SIG-M5 treated with dmso at 0.1 percent for 504 hours (cell line): Measurements from ENCODE around the gene PKN1.
"Not testable (repeated sequence)": the region's sequence is repeated elsewhere in the genome, so short reads cannot be mapped to it uniquely, and the experiment has no call there.

Experiments used
- DNase-seq: peaks from one replicate; lab custom pipeline; 2025; ENCODE audit not compliant: unreplicated experiment; lab: John Stamatoyannopoulos, UW

The PKN1 gene

DNA sequence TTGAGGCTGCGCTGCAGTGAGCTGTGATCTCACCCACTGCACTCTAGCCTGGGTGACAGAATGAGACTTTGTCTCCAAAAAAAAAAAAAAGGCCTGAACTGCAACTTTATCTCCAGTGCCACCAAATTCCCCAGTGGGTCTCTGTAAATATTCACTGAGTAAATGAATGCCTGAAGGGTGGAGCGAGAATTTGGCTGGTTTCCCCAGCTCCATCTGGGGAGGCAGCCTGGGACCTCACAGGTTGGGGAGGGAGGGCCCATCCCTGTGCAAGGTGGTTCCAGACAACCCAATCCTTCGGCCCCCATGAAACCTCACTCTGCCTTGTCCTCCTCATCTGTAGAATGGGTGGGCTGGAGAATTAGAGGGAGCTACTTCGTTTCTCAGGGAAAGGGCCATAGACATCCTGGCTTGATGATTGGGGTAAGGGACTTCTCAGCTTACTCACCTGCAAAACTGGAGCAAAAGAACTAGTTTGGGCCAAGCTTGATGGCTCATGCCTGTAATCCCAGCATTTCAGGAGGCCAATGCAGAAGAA, 4.2 kb upstream of the PKN1 start:
- no peak for DNase-seq

DNA sequence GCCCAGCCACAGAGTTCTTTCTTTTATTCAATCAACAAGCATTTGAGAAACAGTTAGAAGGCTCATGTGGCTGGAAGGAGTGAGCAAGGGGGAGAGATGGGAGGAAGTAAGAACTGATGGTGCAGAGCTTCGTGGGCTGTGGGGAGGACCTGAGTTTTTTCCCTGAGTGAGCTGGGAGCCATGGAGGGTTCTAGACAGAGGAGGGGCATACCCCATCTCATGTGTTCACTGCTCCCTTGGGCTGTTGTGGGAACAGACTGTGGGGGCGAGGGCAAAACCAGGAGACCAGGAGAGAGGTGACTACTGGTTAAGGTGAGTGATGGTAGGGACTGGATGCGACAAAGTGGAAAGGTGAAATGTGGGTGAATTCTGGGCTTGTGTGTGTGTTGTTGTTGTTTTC, 2.4 kb upstream of the PKN1 start:
- DNase-seq = no peak

DNA sequence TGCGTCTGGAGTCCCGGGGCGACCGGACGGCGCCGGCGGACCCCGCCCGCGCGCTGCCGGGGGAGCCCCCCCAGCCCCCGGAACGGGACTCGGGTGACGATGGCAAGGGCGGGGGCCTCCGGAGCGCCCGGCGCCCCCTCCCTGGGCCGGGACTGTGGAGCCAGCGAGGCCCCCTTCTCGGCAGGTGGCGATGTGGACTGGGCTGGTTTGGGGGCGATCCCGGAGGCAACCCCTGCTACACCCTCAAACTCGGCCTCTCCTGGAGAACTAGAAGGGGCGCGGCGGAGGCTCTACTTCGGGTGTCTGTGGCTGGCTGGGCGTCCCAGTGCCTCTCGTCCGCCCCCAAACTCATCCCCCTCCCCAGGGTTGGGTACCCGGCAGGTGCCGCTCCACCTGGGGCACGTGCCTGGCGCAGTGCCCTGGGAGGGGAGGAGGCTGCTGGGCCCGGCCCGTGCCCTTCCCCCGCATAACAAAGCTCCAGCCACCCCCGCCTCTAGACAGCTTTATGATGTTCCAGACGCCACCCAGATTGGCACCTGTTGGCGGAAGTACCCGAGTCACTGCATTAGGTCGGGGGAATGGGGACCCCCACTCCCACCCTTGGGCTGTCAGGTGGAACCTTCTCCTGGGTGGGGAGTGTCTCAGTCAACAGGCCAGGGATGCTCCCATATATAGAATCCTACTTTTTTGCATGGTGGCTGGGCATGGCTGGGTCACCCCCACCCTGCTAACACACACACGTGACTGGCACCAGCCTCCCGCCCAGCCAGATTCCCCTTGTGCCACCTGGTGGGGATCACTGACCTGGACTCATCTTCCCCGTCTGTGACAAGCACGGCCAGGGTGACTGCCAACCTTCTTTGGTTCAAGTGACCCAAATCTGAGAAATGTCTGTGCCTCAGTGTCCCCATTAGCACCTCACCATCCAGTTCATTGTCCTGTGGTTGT, 722 bp downstream of the PKN1 start:
- no peak for DNase-seq

DNA sequence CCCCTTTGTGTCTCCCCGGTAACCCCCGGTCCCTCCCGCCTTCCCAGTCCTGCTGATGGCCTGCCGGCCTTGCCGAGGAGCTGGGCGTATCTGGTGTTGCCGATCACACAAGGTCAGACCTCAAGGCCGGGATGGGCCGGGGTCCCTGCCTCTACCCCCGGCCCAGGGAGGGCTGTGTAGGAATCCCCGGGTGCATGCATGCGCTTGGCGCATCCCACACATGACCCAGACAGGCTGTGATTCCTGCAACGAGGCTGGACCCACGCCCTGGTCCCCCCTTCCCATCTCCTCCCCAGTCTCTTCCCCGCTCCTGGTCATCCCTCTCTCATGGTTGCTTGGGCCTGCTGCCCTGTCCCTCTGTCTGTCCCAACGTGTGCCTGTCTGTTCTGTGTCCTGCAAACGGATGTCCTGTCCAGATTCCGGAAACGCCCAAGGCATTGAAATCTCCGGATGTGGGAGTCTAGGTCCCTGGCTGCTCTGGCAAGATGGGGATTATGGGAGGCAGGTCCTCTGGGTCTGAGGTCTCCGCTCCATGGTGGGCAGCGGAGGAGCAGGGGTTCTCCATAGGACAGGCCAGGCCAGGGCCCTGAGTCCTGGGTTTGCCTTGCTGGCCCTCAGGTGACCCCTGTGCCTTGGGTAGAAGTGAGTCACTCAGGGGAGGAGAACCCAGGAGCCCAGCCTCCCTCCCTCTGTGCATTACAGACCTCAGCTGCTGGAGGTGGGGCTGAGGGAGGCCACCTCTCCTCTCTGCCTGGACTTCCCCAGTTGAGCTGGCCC, 1.6 kb downstream of the PKN1 start:
- DNase-seq = peak; percentile 52

DNA sequence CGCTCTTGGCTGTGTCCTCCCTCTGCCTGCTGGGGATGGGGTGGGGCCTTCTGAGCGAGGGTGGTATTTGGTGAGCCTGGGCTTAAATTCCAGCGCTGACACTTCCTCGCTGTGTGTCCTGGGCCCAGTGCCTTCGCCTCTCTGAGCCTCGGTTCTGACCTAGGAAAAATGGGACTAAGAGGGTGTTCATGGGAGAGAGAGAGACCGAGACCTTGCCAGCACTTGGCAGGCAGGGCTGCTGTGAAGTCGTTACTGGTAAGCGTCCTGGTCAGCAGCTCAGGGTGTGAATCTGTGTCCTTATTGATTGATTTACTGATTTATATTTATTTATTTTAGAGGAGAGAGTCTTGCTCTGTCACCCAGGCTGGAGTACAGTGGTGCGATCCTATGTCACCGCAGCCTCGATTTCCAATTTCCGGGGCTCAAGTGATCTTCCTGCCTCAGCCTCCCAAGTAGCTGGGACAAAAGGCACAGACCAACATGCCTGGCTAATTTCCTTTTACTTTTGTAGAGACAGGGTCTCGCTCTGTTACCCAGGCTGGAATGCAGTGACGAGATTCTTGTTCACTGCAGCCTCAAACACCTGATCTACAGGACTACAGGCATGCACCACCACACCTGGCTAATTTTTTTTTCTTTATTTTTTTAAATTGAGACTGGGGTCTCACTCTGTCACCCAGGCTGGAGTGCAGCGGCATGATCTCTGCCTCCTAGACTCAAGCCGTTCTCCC, 2.4 kb downstream of the PKN1 start:
- no peak for DNase-seq

DNA sequence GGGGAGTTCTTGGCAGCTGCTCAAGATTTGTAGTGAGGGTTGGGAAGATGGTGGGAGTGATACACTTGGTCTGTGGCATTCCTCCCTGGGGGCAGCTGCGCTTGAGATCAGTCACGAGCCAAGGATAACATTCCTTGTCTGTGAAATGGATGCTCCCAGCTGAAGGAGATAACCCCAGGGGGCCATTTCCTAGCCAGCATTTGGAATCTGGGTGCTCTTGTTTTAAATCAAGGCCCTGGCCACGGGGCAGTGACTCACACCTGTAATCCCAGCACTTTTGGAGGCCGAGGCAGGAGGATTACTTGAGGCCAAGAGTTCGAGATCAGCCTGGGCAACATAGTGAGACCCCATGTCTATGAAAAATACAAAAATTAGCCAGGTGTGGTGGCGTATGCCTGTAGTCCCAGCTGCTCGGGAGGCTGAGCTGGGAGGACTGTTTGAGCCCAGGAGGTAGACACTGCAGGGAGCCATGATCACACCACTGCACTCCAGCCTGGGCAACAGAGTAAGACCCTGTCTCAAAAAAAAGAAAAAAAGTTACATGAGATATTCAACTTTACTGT, 4.6 kb downstream of the PKN1 start:
- no peak for DNase-seq

DNA sequence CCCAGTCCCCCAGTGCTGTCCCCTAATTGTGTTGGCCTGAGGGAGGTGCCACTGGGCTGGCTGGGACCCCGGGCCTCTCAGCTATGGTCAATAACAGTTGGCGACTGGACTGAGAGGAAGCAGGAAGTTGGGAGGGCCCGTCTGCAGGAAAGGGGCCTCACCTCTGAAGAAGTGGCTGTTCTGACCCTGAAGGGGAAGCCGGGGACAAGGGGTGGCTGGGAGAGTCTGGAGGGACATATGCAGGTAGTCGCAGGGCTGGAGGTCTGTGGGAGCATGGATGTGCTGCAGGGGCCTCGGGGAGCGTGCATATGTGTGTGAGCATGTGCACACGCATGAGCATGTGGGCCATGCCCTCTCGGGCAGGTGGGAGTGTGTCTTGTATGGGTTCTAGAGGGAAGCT, 5.9 kb downstream of the PKN1 start:
- no peak for DNase-seq

DNA sequence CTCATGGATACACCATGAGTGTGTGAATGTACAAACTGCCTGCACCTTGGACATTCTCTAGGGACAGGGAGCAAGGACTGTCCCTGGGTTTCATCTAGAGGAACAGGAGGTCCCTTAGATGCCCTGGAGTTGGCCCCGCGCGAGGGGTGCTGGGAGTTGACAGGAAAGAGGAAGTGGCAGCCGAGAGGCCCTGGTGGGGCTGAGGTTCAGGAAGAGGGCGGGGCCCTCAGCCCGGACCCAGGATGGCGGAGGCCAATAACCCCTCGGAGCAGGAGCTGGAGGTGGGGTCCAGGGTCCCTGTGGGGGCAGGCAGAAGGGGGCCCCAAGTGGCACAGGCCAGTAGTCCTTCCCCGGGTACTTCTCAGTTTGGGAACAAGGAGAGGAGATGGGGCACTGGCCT, 6.9 kb downstream of the PKN1 start:
- peak; percentile 91 for DNase-seq

DNA sequence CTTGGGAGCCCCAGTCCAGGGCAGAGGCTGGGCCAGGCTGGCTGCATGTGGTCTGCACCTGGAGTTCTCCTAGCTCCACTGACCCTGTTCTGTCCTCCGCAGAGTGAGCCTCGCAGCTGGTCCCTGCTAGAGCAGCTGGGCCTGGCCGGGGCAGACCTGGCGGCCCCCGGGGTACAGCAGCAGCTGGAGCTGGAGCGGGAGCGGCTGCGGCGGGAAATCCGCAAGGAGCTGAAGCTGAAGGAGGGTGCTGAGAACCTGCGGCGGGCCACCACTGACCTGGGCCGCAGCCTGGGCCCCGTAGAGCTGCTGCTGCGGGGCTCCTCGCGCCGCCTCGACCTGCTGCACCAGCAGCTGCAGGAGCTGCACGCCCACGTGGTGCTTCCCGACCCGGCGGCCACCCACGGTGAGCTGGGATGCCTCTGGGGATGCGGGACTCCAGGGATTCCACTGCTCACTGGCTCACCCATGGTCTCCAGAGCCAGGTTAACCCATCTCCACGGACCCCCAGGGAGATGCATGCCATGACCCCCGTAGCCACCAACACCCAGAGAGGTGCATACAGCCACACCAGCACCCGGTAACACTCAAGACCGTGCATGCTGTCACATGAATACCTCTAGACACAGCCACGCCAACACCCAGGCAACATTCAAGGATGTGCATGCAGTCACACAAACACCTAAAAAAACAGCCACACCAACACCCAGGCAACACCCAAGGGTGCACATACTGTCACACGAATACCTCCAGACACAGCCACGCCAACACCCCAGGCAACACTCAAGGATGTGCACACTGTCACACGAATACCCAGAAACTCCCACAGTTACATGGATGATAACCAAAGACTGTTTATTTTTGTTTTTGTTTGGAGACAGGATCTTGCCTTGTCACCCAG, 8.2 kb downstream of the PKN1 start:
- DNase-seq = no peak

DNA sequence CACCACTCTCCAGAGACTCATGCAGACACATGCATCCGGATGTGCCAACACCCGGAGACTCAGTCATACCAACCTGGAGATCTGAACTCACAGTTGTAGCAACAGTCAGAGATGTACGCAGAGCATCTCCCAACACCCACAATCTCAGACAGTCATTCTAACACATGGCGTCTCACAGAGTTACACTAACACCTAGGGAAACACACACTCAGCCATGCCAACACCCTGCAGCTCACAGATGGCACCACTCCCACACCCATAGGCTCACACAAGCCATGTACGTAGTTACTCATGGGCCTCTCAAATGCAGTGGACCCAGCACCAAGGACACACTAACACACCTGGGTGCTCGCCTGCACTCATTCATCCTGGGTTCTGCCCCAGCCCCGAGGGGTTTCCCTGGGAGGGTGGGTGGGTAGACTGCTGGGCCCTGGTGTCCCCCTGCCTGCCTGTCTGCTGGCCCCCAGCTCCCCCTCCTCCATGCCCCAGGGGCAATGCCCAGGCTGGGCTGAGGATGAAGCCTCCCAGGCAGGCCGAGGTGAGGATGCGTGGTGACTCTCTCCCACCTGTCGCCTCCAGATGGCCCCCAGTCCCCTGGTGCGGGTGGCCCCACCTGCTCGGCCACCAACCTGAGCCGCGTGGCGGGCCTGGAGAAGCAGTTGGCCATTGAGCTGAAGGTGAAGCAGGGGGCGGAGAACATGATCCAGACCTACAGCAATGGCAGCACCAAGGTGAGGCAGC, 10.0 kb downstream of the PKN1 start:
- no peak for DNase-seq

DNA sequence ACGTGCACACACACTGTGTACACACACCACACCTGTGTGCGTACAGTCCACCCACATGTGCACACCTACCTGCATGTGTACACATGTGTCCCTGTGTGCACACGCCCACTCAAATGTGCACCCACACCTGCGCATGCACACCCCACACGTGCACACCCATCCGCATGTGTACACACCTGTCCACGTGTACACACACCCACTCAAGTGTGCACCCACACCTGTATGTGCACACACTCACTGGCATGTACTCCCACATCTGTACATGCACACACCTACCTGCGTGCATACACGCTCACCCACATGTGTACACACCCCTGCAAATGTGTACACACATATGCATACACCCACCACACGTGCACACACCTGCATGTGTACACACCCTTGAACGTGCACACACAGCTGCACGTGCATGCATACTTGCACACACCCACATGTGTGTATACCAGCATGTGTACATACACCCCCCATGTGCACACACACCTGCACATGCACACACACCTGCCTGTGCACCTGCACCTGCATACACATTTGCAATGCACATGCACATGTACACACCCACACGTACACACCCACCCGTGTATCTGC, 10.6 kb downstream of the PKN1 start:
- DNase-seq = no peak

DNA sequence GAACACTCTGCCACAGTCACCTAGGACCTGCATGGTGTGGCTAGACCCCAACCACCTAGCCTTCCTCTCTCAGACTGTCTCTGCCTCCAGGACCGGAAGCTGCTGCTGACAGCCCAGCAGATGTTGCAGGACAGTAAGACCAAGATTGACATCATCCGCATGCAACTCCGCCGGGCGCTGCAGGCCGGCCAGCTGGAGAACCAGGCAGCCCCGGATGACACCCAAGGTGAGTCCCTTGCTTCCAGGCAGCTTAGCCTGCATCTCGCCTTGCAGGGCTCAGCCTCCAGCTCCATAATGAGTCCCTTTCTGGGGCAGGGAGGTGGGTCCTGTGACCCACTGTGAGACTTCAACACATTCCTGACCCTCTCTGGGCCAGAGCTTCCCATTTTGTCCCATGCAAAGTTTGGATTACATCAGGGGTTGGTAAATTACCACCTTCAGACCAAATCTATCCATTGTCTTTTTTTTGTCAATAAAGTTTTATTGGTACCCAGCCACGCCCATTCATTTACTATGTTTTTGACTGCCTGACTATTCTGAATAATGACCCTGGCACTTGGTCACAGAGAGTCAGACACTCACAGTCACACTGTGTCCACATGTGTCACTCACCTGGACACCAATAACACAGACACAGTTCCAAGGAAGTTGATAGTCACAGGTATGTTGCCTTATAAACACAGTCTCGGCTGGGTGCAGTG, 13.4 kb downstream of the PKN1 start:
- DNase-seq = no peak

DNA sequence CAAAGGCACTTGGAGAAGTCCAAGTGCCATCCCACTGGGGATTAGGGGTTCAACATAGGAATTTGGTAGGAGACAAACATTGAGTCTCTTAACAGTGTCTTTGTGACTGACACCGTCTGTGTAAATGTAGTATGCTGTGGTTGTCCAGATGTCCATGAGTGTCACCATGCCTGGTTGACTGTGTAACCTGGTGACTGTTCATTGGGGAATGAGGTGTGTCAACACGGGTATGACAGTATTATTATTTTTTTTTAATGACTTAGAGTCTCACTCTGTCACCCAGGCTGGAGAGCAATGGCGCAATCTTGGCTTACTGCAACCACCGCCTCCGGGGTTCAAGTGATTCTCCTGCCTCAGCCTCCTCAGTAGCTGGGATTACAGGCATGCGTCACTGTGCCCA, 16.2 kb downstream of the PKN1 start:
- DNase-seq = no peak

DNA sequence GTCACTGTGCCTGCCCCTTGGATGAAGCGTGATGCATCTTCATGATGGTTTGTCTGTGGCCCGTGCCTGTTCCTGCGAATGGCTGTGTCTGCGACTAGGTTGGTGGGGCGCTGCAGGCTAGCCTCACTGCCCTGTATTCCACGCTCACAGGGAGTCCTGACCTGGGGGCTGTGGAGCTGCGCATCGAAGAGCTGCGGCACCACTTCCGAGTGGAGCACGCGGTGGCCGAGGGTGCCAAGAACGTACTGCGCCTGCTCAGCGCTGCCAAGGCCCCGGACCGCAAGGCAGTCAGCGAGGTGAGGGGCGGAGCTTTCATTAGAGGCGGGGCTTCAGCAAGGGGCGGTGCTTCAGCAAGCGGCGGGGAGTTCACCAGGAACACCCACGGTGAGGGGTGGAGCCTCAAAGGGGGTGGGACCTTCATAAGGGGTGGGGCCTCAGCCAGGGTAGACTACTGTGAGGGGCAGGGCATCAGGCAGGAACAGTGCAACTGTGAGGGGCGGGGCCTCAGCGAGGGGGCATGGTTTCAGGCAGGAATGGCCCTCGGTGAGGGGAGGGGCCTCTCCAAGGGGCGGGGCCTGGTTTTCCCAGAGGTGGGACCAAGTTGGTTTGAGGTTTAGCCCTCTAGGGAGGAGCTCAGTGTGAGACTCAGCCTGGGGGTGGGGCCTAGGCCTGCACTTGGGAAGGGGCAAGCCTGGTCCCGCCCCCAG, 17.2 kb downstream of the PKN1 start:
- DNase-seq = peak; percentile 23

DNA sequence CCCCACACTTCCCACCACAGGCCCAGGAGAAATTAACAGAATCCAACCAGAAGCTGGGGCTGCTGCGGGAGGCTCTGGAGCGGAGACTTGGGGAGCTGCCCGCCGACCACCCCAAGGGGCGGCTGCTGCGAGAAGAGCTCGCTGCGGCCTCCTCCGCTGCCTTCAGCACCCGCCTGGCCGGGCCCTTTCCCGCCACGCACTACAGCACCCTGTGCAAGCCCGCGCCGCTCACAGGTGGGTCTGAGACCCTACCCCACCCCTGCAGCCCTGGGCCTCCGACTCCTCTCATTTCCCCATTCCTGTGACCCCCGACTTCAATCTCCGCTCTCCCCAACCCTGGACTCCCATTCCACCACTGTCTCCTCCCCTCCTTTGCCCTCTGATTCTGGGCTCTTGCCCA, 17.8 kb downstream of the PKN1 start:
- DNase-seq = no peak

DNA sequence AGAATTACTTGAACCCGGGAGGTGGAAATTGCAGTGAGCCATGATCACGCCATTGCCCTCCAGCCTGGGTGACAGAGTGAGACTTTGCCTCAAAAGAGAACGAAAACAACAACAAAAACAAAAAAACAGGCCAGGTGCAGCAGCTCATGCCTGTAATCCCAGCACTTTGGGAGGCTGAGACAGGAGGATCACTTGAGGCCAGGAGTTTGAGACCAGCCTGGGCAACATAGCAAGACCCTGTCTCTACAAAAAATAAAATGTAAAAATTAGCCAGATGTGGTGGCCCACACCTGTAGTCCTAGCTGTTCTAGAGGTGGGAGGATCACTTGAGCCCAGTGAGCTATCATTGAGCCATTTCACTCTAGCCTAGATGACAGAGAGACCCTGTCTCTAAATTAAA, 19.2 kb downstream of the PKN1 start:
- not testable (repeated sequence) for DNase-seq

DNA sequence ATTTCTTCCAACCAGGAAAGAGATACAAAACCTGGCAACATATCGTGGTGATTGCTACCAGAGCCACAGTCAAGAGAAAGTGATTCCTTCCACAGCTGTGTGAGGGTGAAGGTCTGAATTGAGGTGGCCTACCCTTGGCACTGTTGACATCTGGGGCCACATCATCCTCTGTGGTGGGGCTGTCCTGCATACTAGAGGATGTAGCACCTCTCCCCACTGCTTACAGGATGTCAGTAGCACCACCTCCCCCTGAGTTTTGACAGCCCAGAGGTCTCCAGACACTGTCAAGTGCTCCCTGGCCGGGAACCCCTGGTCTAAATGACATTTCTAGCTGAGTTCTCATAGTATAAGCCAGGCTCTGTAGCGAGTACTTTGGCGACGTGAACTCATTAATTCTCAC, 26.6 kb downstream of the PKN1 start:
- no peak for DNase-seq

DNA sequence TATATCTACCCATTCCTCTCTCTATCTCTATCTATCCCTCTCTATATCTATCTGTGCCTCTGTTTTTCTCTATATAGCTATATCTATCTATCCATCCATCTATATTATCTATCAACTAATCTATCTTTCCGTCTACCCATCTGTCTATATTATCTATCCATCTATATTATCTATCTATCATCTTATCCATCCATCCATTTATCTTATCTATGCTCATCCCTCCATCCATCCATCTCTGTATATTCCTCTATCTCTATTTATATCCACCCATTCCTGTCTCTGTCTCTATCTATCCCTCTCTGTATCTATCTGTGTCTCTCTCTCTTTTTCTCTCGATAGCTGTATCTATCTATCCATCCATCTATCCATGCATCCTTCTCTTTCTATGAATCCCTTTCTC, 27.8 kb downstream of the PKN1 start:
- no peak for DNase-seq
